Nucleus accumbens (tissue), 56 donors: Measurements from ENCODE around the gene ELK4.

Experiments
- DNase-seq, 56 donors: peaks; one replicate each; lab custom pipeline; 2025; lab: John Stamatoyannopoulos, UW

Gene ELK4

GRCh38 chr1:205598841-205599668 lies 32.8 kb downstream of the ELK4 start:
- peak in 27 of 56 donors; percentile 9 to 69 (median 33) for DNase-seq

GRCh38 chr1:205597691-205598314 lies 34.0 kb downstream of the ELK4 start:
- no peak for DNase-seq

- DNase-seq: no peak
Observed at GRCh38 chr1:205596876-205597275, 34.9 kb downstream of the ELK4 start.

GRCh38 chr1:205595861-205596260 lies 36.0 kb downstream of the ELK4 start:
- DNase-seq: no peak

GRCh38 chr1:205595435-205595834 lies 36.4 kb downstream of the ELK4 start:
- DNase-seq: no peak

DNA sequence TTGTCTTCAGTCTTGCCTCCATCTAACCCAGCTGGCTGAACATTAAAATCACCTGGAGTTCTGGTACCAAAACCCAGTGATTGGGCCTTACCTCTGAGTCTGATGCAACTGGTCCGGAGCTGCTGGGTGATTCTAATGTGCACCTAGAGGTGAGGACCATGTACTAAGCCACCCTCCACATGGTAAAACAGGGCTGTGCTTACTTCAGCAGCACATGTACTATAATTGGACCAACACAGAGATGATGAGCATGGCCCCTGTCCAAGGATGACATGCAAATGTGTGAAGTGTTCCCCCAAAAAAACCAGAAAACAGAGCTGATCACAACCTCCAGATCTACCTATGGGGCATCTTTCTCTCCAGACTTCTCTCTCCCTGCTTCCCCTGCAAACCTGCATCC lies 37.0 kb downstream of the ELK4 start:
- DNase-seq: no peak

GRCh38 chr1:205593967-205594366 lies 37.8 kb downstream of the ELK4 start:
- DNase-seq: no peak

DNA sequence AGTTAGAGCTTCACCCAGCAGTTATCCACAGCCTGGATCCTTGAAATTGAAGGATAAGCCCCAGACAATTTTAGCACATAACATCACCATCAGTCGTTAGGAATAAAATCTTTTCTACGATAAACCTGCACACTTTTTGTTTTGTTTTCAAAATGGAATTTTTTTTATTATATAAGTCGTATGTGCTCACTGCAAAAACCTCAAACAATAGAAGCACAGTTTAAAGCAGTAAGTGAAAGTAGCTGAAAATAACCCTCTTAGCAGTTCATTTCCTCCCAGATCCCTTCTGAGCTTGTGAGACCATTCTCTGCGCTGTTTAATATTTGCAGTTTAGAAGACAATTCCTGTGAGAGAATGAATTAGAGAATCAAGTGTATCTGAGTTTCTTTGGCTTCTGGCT lies 38.3 kb downstream of the ELK4 start:
- no peak for DNase-seq

DNA sequence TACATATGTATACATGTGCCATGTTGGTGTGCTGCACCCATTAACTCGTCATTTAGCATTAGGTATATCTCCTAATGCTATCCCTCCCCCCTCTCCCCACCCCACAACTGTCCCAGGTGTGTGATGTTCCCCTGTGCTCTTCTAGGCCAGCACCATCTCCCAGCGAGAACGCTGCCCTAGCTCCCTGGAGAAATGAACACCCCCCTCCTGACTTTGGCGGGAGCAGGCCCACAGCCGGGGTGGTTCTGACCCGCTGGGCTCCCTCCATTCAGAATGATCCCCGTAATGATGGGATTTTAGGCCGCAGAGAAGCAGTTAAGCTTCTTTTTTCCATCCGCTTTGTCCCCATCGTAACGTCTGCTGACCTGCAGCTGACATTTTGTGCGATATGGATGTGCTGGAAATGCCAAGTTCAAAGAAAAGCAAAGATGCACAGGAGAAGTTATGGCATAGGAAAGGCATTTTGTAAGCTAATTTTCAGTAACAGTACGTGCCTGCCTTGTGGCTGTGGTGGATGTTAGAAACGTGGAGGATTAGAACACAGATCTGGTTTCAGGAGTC lies 39.3 kb downstream of the ELK4 start:
- no peak for DNase-seq

- DNase-seq: peak in 54 of 56 donors; percentile 41 to 93 (median 78)
Observed at GRCh38 chr1:205591522-205592351, 40.1 kb downstream of the ELK4 start.

DNA sequence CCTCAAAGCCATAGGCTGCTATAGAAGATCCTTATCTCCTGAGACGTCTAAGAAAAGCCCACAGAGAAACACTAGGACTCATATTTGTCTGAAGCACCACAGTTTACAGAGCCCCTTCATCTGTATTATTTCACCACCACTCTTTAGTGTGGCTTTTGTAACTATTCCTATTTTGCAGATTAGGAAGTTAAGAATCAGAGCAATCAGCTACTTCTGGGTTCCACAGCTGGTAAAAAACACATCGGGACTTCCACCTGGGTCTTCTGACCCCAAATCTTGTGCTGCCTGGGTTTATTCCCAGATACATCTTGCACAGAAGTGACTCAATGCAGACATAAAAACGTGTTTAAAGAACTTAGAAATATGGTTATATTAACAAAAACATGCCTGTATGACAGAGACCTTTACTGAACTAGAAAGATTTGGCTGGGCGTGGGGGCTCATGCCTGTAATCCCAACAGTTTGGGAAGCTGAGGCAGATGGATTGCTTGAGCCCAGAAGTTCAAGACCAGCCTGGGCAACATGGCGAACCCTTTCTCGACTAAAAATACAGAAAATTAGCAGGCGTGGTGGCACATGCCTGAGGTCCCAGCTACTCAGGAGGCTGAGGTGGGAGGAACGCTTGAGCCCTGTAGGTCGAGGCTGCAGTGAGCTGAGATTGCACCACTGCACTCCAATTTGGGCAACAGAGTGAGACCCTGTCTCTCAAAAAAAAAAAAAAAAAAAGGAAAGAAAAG lies 40.9 kb downstream of the ELK4 start:
- DNase-seq: no peak

DNA sequence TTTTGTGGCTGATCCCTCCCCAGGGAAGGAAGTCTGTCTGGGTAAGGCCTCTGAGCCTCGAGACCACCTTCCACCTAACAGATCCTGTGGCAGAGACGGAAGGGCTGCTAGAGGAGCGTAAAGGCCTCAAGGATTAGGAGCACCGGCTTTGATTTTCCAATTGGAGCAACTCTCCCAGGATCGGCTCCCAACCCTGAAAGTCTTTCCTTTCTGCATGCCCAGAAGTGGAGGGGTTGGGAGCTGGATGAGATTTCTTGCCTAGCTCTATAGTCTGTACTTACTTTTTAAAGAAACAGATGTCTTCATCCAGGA lies 41.4 kb downstream of the ELK4 start:
- no peak for DNase-seq

- DNase-seq: no peak
Observed at GRCh38 chr1:205589618-205590456, 42.0 kb downstream of the ELK4 start.

- no peak for DNase-seq
Observed at GRCh38 chr1:205589046-205589445, 42.8 kb downstream of the ELK4 start.

GRCh38 chr1:205588636-205589035 lies 43.2 kb downstream of the ELK4 start:
- DNase-seq: peak in 8 of 56 donors; percentile 10 to 32 (median 16)

- DNase-seq: no peak
Observed at GRCh38 chr1:205587581-205587980, 44.2 kb downstream of the ELK4 start.

DNA sequence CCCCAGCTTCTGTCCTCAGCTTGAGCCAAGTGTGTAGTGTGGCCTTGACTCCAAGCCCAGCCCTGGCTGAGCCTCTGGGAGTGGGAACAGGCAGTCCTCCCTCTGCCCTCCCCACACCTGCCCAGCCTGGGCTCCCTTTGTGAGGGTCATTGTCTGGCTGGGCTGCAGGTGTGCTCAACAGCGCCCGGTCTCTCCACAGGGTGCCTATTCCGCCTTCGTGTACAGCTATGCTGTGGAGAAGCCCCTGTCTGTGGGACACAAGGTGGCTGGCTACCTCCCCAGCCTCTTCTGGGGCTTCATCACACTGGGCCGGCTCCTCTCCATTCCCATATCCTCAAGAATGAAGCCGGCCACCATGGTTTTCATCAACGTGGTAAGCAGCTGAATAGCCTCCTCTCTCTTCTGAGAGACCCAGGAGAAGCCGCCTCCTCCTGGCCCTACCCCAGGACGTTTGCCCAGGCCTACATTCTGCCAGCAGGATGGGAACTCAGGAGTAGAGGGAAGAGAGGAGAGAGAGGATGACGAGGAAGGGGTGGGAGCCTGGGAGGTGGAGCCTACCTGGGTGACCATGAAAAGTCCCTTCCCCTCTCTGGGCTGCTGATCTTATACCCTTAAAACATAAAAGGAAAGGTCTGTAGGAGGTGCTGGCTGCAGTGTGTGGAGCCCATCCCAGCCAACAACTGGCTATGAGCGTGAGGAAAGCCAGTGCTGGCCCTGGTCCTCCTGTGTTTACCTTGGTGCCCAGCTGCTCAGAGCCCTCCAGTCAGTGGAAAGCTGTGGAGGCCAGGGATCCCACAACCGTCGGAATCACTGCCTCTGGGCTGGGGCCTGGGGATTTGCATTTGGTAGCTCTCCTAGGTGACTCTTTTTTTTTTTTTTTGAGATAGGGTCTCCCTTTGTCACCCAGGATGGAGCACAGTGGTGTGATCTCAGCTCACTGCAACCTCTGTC lies 45.7 kb downstream of the ELK4 start:
- DNase-seq: no peak

GRCh38 chr1:205585169-205585834 lies 46.5 kb downstream of the ELK4 start:
- DNase-seq: no peak
